GM23338 (cell line): ENCODE data around the gene KCMF1.

Experiments used
- CREB1 ChIP-seq: fragments of 250-450 bp; sonication (Bioruptor Pico); IDR thresholded peaks from 2 replicates; pipeline ENCODE4 v1.5.0; 2020; ENCODE audit warnings: low read depth, mild to moderate bottlenecking, moderate library complexity
- EZH2 ChIP-seq: fragments of 200-600 bp; sonication (generic); IDR thresholded peaks from one replicate; pipeline ENCODE4 v1.8.0; 2017; ENCODE audit warnings: antibody characterized with exemption, mild to moderate bottlenecking, low read depth; ENCODE audit not compliant: unreplicated experiment
- EZH2phosphoT487 ChIP-seq: fragments of 200-600 bp; sonication (generic); IDR thresholded peaks from one replicate; pipeline ENCODE4 v1.8.1; 2018; ENCODE audit warnings: antibody characterized with exemption; ENCODE audit not compliant: unreplicated experiment
- JUNB ChIP-seq: IDR thresholded peaks from one replicate; pipeline ENCODE4 v1.6.1; 2016; ENCODE audit warnings: antibody characterized with exemption; ENCODE audit not compliant: unreplicated experiment
- NANOG ChIP-seq: IDR thresholded peaks from 2 replicates; pipeline ENCODE4 v1.6.1; 2016; ENCODE audit warnings: antibody characterized with exemption, borderline replicate concordance
- POLR2AphosphoS5 ChIP-seq: IDR thresholded peaks from 2 replicates; pipeline ENCODE4 v1.6.1; 2016; ENCODE audit warnings: antibody characterized with exemption, low read depth
- STAT1 ChIP-seq: IDR thresholded peaks from one replicate; pipeline ENCODE4 v1.6.1; 2016; ENCODE audit warnings: antibody characterized with exemption; ENCODE audit not compliant: unreplicated experiment
- ZNF114 ChIP-seq: fragments of 250-450 bp; sonication (Bioruptor Pico); IDR thresholded peaks from 2 replicates; pipeline ENCODE4 v1.5.0; 2020; ENCODE audit warnings: mild to moderate bottlenecking, moderate library complexity
- ZNF331 ChIP-seq: fragments of 250-450 bp; sonication (Bioruptor Pico); IDR thresholded peaks from 2 replicates; pipeline ENCODE4 v1.5.0; 2020; ENCODE audit warnings: low read depth, mild to moderate bottlenecking, moderate library complexity
- TF ChIP-seq, protein P1 (sequence below), 2 experiments: fragments of 200-600 bp in 1 of 2; sonication (generic) in 1 of 2; conservative IDR thresholded peaks; 2 replicates each; pipeline versions ENCODE4 v1.5.1 to v1.6.1; 2016 to 2017; ENCODE audit warnings: antibody characterized with exemption in 2 of 2, low read depth in 2 of 2, mild to moderate bottlenecking in 2 of 2, moderate library complexity in 1 of 2
- TF ChIP-seq, protein P2 (sequence below): IDR thresholded peaks from one replicate; pipeline ENCODE4 v1.6.1; 2018; ENCODE audit warnings: antibody characterized with exemption; ENCODE audit not compliant: unreplicated experiment
- TF ChIP-seq, protein P3 (sequence below): fragments of 250-450 bp; sonication (Bioruptor Pico); IDR thresholded peaks from 2 replicates; pipeline ENCODE4 v1.5.0; 2020; ENCODE audit warnings: mild to moderate bottlenecking, moderate library complexity

DNA sequence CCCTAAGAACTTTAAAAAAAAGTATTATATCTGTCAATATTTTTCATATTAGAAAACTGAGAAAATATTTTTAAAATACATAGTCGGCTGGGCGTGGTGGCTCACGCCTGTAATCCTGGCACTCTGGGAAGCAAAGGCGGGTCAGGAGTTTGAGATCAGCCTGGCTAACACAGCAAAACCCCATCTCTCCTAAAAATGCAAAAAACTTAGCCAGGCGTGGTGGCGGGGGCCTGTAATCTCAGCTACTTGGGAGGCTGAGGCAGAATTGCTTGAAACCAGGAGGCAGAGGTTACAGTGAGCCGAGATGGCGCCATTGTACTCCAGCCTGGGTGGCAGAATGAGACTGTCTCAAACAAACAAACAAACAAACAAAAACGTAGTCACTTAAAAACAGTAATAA is 5.1 kb upstream of the KCMF1 start:
- no peak for TF ChIP-seq EZH2phosphoT487
- TF ChIP-seq, protein P1, sequence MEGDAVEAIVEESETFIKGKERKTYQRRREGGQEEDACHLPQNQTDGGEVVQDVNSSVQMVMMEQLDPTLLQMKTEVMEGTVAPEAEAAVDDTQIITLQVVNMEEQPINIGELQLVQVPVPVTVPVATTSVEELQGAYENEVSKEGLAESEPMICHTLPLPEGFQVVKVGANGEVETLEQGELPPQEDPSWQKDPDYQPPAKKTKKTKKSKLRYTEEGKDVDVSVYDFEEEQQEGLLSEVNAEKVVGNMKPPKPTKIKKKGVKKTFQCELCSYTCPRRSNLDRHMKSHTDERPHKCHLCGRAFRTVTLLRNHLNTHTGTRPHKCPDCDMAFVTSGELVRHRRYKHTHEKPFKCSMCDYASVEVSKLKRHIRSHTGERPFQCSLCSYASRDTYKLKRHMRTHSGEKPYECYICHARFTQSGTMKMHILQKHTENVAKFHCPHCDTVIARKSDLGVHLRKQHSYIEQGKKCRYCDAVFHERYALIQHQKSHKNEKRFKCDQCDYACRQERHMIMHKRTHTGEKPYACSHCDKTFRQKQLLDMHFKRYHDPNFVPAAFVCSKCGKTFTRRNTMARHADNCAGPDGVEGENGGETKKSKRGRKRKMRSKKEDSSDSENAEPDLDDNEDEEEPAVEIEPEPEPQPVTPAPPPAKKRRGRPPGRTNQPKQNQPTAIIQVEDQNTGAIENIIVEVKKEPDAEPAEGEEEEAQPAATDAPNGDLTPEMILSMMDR (conservative IDR thresholded peaks at IDR 0.05; ENCODE audit: low read depth in 2 of 2): no peak
- TF ChIP-seq POLR2AphosphoS5: no peak
- TF ChIP-seq, protein P2, sequence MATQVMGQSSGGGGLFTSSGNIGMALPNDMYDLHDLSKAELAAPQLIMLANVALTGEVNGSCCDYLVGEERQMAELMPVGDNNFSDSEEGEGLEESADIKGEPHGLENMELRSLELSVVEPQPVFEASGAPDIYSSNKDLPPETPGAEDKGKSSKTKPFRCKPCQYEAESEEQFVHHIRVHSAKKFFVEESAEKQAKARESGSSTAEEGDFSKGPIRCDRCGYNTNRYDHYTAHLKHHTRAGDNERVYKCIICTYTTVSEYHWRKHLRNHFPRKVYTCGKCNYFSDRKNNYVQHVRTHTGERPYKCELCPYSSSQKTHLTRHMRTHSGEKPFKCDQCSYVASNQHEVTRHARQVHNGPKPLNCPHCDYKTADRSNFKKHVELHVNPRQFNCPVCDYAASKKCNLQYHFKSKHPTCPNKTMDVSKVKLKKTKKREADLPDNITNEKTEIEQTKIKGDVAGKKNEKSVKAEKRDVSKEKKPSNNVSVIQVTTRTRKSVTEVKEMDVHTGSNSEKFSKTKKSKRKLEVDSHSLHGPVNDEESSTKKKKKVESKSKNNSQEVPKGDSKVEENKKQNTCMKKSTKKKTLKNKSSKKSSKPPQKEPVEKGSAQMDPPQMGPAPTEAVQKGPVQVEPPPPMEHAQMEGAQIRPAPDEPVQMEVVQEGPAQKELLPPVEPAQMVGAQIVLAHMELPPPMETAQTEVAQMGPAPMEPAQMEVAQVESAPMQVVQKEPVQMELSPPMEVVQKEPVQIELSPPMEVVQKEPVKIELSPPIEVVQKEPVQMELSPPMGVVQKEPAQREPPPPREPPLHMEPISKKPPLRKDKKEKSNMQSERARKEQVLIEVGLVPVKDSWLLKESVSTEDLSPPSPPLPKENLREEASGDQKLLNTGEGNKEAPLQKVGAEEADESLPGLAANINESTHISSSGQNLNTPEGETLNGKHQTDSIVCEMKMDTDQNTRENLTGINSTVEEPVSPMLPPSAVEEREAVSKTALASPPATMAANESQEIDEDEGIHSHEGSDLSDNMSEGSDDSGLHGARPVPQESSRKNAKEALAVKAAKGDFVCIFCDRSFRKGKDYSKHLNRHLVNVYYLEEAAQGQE: no peak
- no peak for TF ChIP-seq STAT1
- no peak for TF ChIP-seq EZH2
- TF ChIP-seq ZNF331: no peak
- TF ChIP-seq, protein P3, sequence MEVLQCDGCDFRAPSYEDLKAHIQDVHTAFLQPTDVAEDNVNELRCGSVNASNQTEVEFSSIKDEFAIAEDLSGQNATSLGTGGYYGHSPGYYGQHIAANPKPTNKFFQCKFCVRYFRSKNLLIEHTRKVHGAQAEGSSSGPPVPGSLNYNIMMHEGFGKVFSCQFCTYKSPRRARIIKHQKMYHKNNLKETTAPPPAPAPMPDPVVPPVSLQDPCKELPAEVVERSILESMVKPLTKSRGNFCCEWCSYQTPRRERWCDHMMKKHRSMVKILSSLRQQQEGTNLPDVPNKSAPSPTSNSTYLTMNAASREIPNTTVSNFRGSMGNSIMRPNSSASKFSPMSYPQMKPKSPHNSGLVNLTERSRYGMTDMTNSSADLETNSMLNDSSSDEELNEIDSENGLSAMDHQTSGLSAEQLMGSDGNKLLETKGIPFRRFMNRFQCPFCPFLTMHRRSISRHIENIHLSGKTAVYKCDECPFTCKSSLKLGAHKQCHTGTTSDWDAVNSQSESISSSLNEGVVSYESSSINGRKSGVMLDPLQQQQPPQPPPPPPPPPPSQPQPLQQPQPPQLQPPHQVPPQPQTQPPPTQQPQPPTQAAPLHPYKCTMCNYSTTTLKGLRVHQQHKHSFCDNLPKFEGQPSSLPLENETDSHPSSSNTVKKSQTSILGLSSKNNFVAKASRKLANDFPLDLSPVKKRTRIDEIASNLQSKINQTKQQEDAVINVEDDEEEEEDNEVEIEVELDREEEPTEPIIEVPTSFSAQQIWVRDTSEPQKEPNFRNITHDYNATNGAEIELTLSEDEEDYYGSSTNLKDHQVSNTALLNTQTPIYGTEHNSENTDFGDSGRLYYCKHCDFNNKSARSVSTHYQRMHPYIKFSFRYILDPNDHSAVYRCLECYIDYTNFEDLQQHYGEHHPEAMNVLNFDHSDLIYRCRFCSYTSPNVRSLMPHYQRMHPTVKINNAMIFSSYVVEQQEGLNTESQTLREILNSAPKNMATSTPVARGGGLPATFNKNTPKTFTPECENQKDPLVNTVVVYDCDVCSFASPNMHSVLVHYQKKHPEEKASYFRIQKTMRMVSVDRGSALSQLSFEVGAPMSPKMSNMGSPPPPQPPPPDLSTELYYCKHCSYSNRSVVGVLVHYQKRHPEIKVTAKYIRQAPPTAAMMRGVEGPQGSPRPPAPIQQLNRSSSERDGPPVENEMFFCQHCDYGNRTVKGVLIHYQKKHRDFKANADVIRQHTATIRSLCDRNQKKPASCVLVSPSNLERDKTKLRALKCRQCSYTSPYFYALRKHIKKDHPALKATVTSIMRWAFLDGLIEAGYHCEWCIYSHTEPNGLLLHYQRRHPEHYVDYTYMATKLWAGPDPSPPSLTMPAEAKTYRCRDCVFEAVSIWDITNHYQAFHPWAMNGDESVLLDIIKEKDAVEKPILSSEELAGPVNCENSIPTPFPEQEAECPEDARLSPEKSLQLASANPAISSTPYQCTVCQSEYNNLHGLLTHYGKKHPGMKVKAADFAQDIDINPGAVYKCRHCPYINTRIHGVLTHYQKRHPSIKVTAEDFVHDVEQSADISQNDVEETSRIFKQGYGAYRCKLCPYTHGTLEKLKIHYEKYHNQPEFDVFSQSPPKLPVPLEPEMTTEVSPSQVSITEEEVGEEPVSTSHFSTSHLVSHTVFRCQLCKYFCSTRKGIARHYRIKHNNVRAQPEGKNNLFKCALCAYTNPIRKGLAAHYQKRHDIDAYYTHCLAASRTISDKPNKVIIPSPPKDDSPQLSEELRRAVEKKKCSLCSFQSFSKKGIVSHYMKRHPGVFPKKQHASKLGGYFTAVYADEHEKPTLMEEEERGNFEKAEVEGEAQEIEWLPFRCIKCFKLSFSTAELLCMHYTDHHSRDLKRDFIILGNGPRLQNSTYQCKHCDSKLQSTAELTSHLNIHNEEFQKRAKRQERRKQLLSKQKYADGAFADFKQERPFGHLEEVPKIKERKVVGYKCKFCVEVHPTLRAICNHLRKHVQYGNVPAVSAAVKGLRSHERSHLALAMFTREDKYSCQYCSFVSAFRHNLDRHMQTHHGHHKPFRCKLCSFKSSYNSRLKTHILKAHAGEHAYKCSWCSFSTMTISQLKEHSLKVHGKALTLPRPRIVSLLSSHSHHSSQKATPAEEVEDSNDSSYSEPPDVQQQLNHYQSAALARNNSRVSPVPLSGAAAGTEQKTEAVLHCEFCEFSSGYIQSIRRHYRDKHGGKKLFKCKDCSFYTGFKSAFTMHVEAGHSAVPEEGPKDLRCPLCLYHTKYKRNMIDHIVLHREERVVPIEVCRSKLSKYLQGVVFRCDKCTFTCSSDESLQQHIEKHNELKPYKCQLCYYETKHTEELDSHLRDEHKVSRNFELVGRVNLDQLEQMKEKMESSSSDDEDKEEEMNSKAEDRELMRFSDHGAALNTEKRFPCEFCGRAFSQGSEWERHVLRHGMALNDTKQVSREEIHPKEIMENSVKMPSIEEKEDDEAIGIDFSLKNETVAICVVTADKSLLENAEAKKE: no peak
- no peak for TF ChIP-seq ZNF114 (CRISPR knock-in tag)
- TF ChIP-seq NANOG: no peak
- no peak for TF ChIP-seq JUNB
- TF ChIP-seq CREB1 (CRISPR knock-in tag): no peak
